Measurements from ENCODE around the gene CNTNAP2. TPM values are rescaled to one million over a fixed set of nuclear protein-coding genes. Genes with fewer than 3 reads are reported as not detected.

Gene CNTNAP2
- total RNA-seq, 4 donors from 2014 or later: not detected

GRCh38 chr7:147774461-147774860, 1657.9 kb downstream of the CNTNAP2 start:
- ATAC-seq (no peak), DNase-seq (no peak)
- intact Hi-C loops (cut with DNase I; ENCODE audit: low total_unique reads) (no loop called here), in situ Hi-C loops (cut with MboI; ENCODE audit: low sequenced_read_pairs in 4 of 4) (no loop called here)
- Histone ChIP-seq H3K27ac (no peak overlapping the region), H3K36me3 (no peaks in the 10 kb centered on the region), H3K27me3 (no peaks in the 10 kb centered on the region), H3K9me3 (no peaks in the 10 kb centered on the region), H3K4me3 (no peak overlapping the region), H3K4me1 (no peaks in the 10 kb centered on the region)
- TF ChIP-seq CTCF (IDR thresholded peaks at IDR 0.05 in 4 of 5, conservative IDR thresholded peaks at IDR 0.05 in 1 of 5) (no peak), POLR2A (IDR thresholded peaks at IDR 0.05) (no peak)

GRCh38 chr7:147775516-147776284, 1659.1 kb downstream of the CNTNAP2 start:
- Histone ChIP-seq H3K4me1 (no peaks in the 10 kb centered on the region), H3K27me3 (no peaks in the 10 kb centered on the region), H3K36me3 (no peaks in the 10 kb centered on the region), H3K9me3 (no peaks in the 10 kb centered on the region), H3K4me3 (no peak overlapping the region), H3K27ac (no peak overlapping the region)
- in situ Hi-C loops (cut with MboI; ENCODE audit: low sequenced_read_pairs in 4 of 4): no loop called here
- no peak for TF ChIP-seq CTCF (IDR thresholded peaks at IDR 0.05 in 4 of 5, conservative IDR thresholded peaks at IDR 0.05 in 1 of 5)
- TF ChIP-seq POLR2A (IDR thresholded peaks at IDR 0.05): no peak
- ATAC-seq (no peak), DNase-seq (no peak)
- intact Hi-C loops (cut with DNase I; ENCODE audit: low total_unique reads): no loop called here

DNA sequence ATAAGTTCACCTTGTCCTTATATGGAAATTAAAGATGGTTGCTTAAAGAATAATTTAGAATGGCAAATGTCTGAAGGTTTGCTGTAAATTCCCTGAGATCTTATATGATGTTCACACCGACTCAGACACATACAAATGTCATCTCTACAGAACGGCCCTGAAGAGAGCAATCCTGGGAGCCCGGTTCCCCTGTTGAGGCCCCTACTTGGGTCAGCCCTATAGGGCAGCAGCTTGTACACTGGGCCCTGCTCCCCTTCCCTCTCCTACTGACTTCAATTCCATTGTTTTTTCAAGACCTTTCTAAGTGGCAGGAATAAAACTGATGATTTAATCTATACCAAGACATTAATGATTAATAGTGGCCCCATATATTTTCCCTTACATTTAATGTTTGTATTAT, 1660.7 kb downstream of the CNTNAP2 start:
- ATAC-seq (no peak), DNase-seq (no peak)
- H3K4me1 ChIP-seq: no peaks in the 10 kb centered on the region
- no peaks in the 10 kb centered on the region for H3K27me3 ChIP-seq
- no peak overlapping the region for H3K27ac ChIP-seq
- in situ Hi-C loops (cut with MboI; ENCODE audit: low sequenced_read_pairs in 4 of 4) (no loop called here), intact Hi-C loops (cut with DNase I; ENCODE audit: low total_unique reads) (no loop called here)
- TF ChIP-seq POLR2A (IDR thresholded peaks at IDR 0.05) (no peak), CTCF (IDR thresholded peaks at IDR 0.05 in 4 of 5, conservative IDR thresholded peaks at IDR 0.05 in 1 of 5) (no peak)
- no peaks in the 10 kb centered on the region for H3K9me3 ChIP-seq
- no peak overlapping the region for H3K4me3 ChIP-seq
- H3K36me3 ChIP-seq: no peaks in the 10 kb centered on the region

GRCh38 chr7:147779949-147780348, 1663.3 kb downstream of the CNTNAP2 start:
- no peaks in the 10 kb centered on the region for H3K4me1 ChIP-seq
- H3K27me3 ChIP-seq: no peaks in the 10 kb centered on the region
- DNase-seq (no peak), ATAC-seq (no peak)
- in situ Hi-C loops (cut with MboI; ENCODE audit: low sequenced_read_pairs in 4 of 4): no loop called here
- H3K36me3 ChIP-seq: no peaks in the 10 kb centered on the region
- H3K27ac ChIP-seq: no peak overlapping the region
- no peak overlapping the region for H3K4me3 ChIP-seq
- intact Hi-C loops (cut with DNase I; ENCODE audit: low total_unique reads): no loop called here
- H3K9me3 ChIP-seq: no peaks in the 10 kb centered on the region
- TF ChIP-seq POLR2A (IDR thresholded peaks at IDR 0.05) (no peak), CTCF (IDR thresholded peaks at IDR 0.05 in 4 of 5, conservative IDR thresholded peaks at IDR 0.05 in 1 of 5) (no peak)

DNA sequence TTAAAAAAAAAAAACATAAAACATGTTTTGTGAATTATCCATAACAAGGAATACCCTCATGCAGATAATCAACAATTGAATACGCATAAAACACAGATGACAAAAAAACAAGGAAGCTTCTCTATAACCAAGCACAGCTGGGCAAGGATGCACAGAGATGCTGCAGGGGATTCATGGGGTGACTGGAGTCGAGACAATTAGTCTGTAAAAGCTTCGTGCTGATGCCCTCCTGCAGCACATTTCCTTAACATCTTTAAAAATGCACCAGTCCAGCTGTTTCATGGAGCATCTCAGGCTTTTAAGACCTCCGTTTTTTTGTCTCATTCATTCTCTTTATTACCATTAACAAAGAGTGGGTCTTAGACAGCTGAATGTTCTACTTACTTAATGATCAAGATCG, 1680.0 kb downstream of the CNTNAP2 start:
- DNase-seq: no peak
- no peaks in the 10 kb centered on the region for H3K36me3 ChIP-seq
- no peaks in the 10 kb centered on the region for H3K27me3 ChIP-seq
- H3K4me1 ChIP-seq: no peaks in the 10 kb centered on the region
- H3K4me3 ChIP-seq: no peak overlapping the region
- no peak for ATAC-seq
- no peak for TF ChIP-seq CTCF (IDR thresholded peaks at IDR 0.05 in 4 of 5, conservative IDR thresholded peaks at IDR 0.05 in 1 of 5)
- no peak for TF ChIP-seq POLR2A (IDR thresholded peaks at IDR 0.05)
- peaks cover 0 to 3% (median 0%) of the 10 kb centered on the region in 3 donors for H3K9me3 ChIP-seq
- intact Hi-C loops (cut with DNase I; ENCODE audit: low total_unique reads) (no loop called here), in situ Hi-C loops (cut with MboI; ENCODE audit: low sequenced_read_pairs in 4 of 4) (no loop called here)
- H3K27ac ChIP-seq: no peak overlapping the region

All from gastrocnemius medialis (tissue), 4 donors.